HEK293 (cell line): ENCODE data around the gene GTF2F2.

Experiments
- YY1 ChIP-seq: fragments of 450-650 bp; formaldehyde crosslinking; IDR thresholded peaks from 2 replicates; pipeline ENCODE4 v1.5.1; 2018; ENCODE audit warnings: missing biosample characterization, missing genetic modification characterization
- ZNF274 ChIP-seq, 2 experiments: fragments of 200-500 bp in 1 of 2; fragments of 450-650 bp in 1 of 2; sonication (Bioruptor generic) in 1 of 2; formaldehyde crosslinking in 1 of 2; IDR thresholded peaks; 2 replicates each; pipeline versions ENCODE4 v1.5.1 to v1.6.1; 2014 to 2016; ENCODE audit warnings: borderline replicate concordance in 1 of 2, inconsistent platforms in 1 of 2, low read length in 1 of 2, missing biosample characterization in 1 of 2, missing genetic modification characterization in 1 of 2
- ZNF501 ChIP-seq: fragments of 450-650 bp; formaldehyde crosslinking; IDR thresholded peaks from 2 replicates; pipeline ENCODE4 v1.5.1; 2016; ENCODE audit warnings: missing biosample characterization, missing genetic modification characterization
- TF ChIP-seq, protein P1 (sequence below): fragments of 450-650 bp; formaldehyde crosslinking; IDR thresholded peaks from 2 replicates; pipeline ENCODE4 v1.5.1; 2016; ENCODE audit warnings: missing biosample characterization, missing genetic modification characterization
- TF ChIP-seq, protein P2 (sequence below): fragments of 450-650 bp; formaldehyde crosslinking; IDR thresholded peaks from 2 replicates; pipeline ENCODE4 v1.5.1; 2016; ENCODE audit warnings: missing biosample characterization, missing genetic modification characterization

GRCh38 chr13:45102136-45102507 is 18.2 kb upstream of the GTF2F2 start:
- TF ChIP-seq ZNF274 (IDR thresholded peaks at IDR 0.05; ENCODE audit: low read length) (no peak), ZNF274 (tag by site-specific recombination; IDR thresholded peaks at IDR 0.05; ENCODE audit: borderline replicate concordance) (no peak), YY1 (no peak), ZNF501 (tag by site-specific recombination) (no peak)
- TF ChIP-seq, protein P1, sequence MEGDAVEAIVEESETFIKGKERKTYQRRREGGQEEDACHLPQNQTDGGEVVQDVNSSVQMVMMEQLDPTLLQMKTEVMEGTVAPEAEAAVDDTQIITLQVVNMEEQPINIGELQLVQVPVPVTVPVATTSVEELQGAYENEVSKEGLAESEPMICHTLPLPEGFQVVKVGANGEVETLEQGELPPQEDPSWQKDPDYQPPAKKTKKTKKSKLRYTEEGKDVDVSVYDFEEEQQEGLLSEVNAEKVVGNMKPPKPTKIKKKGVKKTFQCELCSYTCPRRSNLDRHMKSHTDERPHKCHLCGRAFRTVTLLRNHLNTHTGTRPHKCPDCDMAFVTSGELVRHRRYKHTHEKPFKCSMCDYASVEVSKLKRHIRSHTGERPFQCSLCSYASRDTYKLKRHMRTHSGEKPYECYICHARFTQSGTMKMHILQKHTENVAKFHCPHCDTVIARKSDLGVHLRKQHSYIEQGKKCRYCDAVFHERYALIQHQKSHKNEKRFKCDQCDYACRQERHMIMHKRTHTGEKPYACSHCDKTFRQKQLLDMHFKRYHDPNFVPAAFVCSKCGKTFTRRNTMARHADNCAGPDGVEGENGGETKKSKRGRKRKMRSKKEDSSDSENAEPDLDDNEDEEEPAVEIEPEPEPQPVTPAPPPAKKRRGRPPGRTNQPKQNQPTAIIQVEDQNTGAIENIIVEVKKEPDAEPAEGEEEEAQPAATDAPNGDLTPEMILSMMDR (tag by site-specific recombination) = no peak
- TF ChIP-seq, protein P2, sequence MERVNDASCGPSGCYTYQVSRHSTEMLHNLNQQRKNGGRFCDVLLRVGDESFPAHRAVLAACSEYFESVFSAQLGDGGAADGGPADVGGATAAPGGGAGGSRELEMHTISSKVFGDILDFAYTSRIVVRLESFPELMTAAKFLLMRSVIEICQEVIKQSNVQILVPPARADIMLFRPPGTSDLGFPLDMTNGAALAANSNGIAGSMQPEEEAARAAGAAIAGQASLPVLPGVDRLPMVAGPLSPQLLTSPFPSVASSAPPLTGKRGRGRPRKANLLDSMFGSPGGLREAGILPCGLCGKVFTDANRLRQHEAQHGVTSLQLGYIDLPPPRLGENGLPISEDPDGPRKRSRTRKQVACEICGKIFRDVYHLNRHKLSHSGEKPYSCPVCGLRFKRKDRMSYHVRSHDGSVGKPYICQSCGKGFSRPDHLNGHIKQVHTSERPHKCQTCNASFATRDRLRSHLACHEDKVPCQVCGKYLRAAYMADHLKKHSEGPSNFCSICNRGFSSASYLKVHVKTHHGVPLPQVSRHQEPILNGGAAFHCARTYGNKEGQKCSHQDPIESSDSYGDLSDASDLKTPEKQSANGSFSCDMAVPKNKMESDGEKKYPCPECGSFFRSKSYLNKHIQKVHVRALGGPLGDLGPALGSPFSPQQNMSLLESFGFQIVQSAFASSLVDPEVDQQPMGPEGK (tag by site-specific recombination) = no peak
